Measurements from ENCODE around the gene FERMT1.

Gene FERMT1

DNA sequence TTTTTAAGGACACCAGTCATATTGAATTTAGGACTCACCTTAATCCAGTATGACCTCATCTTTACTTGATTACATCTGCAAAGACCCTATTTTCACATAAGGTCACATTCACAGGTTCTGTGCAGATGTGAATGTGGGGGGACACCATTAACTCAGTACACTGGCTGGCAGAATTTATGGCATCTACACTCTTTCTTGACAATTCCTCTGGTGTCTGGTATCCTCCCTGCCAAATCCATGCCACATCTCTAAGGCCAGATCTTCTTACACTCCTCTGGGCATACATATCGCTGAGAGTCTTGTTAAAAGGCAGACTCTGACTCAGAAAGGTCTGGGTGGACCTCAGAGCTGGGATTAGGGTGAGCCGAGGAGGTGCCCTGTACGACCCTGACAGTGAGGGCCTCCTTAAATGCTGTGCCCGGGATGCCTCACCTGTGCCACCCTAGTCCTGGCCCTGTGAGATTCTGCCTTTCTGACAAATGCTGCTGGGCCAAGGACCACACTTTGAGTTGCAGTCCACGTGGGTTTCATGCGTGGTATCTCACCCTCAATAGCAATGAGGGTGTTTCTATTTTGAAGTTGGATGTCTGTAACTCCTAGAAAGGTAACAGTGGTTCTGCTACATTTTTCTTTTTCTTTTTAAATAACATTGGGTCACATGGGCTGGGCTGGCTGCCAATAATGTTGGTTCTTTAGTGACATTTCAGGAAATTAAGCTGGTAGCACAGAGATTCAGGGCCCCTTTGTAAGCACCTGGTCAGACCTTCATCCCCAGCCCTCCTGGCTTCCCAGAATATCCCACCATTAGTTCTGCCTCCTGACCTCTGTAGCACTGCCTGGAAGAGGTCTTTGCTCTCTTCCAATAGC, 51.8 kb downstream of the FERMT1 start:
- H3K27me3 ChIP-seq (replicated peaks in 2 of 5; ENCODE audit: control insufficient read depth in 4 of 5, insufficient read depth in 5 of 5, low read length in 4 of 5), result peaks cover 0 to 2% (median 0%) of the 10 kb centered on the region in 5 experiments
- H3K27ac ChIP-seq (ENCODE audit: insufficient read depth in 1 of 2, low read depth in 1 of 2, low read length in 2 of 2, poor library complexity in 1 of 2, severe bottlenecking in 2 of 2), result no peak overlapping the region
- peak in 2 of 3 donors; percentile 24 to 30 for DNase-seq
- CTCF ChIA-PET, result interaction anchor here (1.5 to 2.5 kb wide), 2 partner anchors 541 to 543 kb away, joined by 3 to 5 read pairs; no protein-coding TSS in a partner anchor
- POLR2A ChIA-PET, result no interaction called here
- H3K9me3 ChIP-seq (ENCODE audit: control extremely low read depth in 1 of 5, control insufficient read depth in 4 of 5, insufficient read depth in 2 of 5, low read depth in 1 of 5, low read length in 4 of 5), result no peaks in the 10 kb centered on the region
- no peak overlapping the region for H3K4me3 ChIP-seq (ENCODE audit: control insufficient read depth in 1 of 7, extremely low read depth in 1 of 7, insufficient read depth in 4 of 7, low read depth in 2 of 7, low read length in 6 of 7)
- H3K4me1 ChIP-seq (ENCODE audit: control extremely low read depth in 1 of 4, control insufficient read depth in 4 of 4, insufficient read depth in 4 of 4, low read length in 3 of 4), result peaks cover 0 to 12% (median 2%) of the 10 kb centered on the region in 4 experiments
- H3K36me3 ChIP-seq (ENCODE audit: control insufficient read depth in 4 of 4, insufficient read depth in 4 of 4, low read length in 3 of 4), result peaks cover 0 to 5% (median under 1%) of the 10 kb centered on the region in 4 experiments
- 95% methylated on average over 3 of the region's 6 CpGs for WGBS (ENCODE audit: insufficient coverage)

DNA sequence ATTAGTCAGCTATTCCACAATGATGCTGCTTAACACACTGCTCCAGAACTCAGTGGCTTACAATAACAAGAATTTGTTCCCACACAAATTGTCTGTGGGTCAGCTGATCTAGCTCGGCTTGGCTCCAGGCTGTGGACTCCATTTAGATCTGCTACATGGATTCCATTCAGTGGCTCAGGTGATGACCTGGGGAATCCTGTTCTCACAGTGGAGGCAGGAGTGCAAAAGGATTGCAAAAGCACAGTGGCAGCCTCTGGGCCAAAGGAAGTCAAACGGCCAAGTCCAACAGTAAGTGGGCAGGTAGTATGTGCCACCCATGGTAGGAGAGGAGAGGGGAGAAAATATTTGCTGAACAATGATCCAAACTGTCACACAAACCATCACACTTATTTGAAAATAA, 53.2 kb downstream of the FERMT1 start:
- Histone ChIP-seq H3K4me3 (ENCODE audit: control insufficient read depth in 1 of 7, extremely low read depth in 1 of 7, insufficient read depth in 4 of 7, low read depth in 2 of 7, low read length in 6 of 7) (no peak overlapping the region), H3K36me3 (ENCODE audit: control insufficient read depth in 4 of 4, insufficient read depth in 4 of 4, low read length in 3 of 4) (peaks cover 0 to 5% (median 0%) of the 10 kb centered on the region in 4 experiments), H3K9me3 (ENCODE audit: control extremely low read depth in 1 of 5, control insufficient read depth in 4 of 5, insufficient read depth in 2 of 5, low read depth in 1 of 5, low read length in 4 of 5) (no peaks in the 10 kb centered on the region), H3K27ac (ENCODE audit: insufficient read depth in 1 of 2, low read depth in 1 of 2, low read length in 2 of 2, poor library complexity in 1 of 2, severe bottlenecking in 2 of 2) (no peak overlapping the region), H3K4me1 (ENCODE audit: control extremely low read depth in 1 of 4, control insufficient read depth in 4 of 4, insufficient read depth in 4 of 4, low read length in 3 of 4) (peaks cover 0 to 5% (median 0%) of the 10 kb centered on the region in 4 experiments), H3K27me3 (replicated peaks in 2 of 5; ENCODE audit: control insufficient read depth in 4 of 5, insufficient read depth in 5 of 5, low read length in 4 of 5) (peaks cover 0 to 2% (median 0%) of the 10 kb centered on the region in 5 experiments)
- ChIA-PET POLR2A (interaction anchor here (0.6 kb wide), 1 partner anchor 218 kb away, joined by 3 read pairs; no protein-coding TSS in a partner anchor), CTCF (no interaction called here)
- no peak for DNase-seq
- 100% methylated on average over 2 of the region's 2 CpGs for WGBS (ENCODE audit: insufficient coverage)

DNA sequence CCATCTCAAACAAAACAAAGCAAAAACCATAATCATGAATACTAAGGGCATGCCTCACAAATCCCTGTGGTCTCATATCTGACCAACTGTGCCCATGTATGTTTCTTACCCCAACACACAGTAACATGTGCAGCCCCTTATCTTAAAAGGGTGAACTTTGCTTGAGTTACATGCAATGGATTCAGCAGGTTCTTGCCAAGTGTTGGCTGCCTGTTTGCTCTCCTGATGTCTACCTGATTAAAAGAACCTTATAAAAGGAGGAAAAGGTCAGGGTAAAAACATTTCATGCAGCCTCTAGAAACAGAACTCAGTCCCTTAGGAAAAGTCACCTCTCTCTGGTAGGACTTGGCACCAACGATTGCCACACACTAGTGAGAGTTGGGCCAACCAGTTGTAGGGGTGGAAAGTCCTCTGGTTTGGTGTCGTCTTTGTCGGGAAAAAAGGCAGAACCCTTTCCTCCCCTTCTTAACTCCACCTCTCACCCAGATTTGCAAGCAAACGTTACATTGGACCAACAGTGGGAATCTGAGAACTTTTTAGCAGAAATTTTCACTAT, 55.0 kb downstream of the FERMT1 start:
- ChIA-PET CTCF (interaction anchor here (2.2 kb wide), 1 partner anchor 9 kb away, joined by 9 read pairs; no protein-coding TSS in a partner anchor), POLR2A (no interaction called here)
- Histone ChIP-seq H3K4me3 (ENCODE audit: control insufficient read depth in 1 of 7, extremely low read depth in 1 of 7, insufficient read depth in 4 of 7, low read depth in 2 of 7, low read length in 6 of 7) (no peak overlapping the region), H3K36me3 (ENCODE audit: control insufficient read depth in 4 of 4, insufficient read depth in 4 of 4, low read length in 3 of 4) (no peaks in the 10 kb centered on the region), H3K9me3 (ENCODE audit: control extremely low read depth in 1 of 5, control insufficient read depth in 4 of 5, insufficient read depth in 2 of 5, low read depth in 1 of 5, low read length in 4 of 5) (no peaks in the 10 kb centered on the region), H3K4me1 (ENCODE audit: control extremely low read depth in 1 of 4, control insufficient read depth in 4 of 4, insufficient read depth in 4 of 4, low read length in 3 of 4) (peaks cover 0 to 5% (median 0%) of the 10 kb centered on the region in 4 experiments), H3K27me3 (replicated peaks in 2 of 5; ENCODE audit: control insufficient read depth in 4 of 5, insufficient read depth in 5 of 5, low read length in 4 of 5) (peaks cover 0 to 2% (median 0%) of the 10 kb centered on the region in 5 experiments), H3K27ac (ENCODE audit: insufficient read depth in 1 of 2, low read depth in 1 of 2, low read length in 2 of 2, poor library complexity in 1 of 2, severe bottlenecking in 2 of 2) (no peak overlapping the region)
- no peak for DNase-seq
- 100% methylated on average over 2 of the region's 4 CpGs for WGBS (ENCODE audit: insufficient coverage)

DNA sequence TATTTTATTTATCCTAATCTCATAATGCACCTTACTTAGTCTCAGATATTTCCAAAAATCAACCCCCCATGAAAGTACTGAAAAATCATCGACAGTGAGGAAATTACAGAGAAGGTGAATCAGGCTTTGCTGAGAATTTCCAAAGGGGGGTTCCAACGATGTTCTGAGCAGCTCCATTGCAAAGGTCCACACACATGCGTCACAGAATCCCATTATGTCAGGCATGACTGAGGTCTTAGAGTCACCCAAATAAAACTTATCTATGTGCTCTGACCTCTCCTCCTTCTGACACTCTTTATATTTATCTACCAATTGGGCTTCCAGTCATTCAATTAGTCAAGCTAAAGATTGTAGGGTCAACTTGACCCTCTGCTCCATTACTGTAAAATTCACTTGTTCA, 56.2 kb downstream of the FERMT1 start:
- H3K27ac ChIP-seq (ENCODE audit: insufficient read depth in 1 of 2, low read depth in 1 of 2, low read length in 2 of 2, poor library complexity in 1 of 2, severe bottlenecking in 2 of 2), result no peak overlapping the region
- H3K9me3 ChIP-seq (ENCODE audit: control extremely low read depth in 1 of 5, control insufficient read depth in 4 of 5, insufficient read depth in 2 of 5, low read depth in 1 of 5, low read length in 4 of 5), result no peaks in the 10 kb centered on the region
- H3K36me3 ChIP-seq (ENCODE audit: control insufficient read depth in 4 of 4, insufficient read depth in 4 of 4, low read length in 3 of 4), result no peaks in the 10 kb centered on the region
- DNase-seq, result no peak
- H3K4me1 ChIP-seq (ENCODE audit: control extremely low read depth in 1 of 4, control insufficient read depth in 4 of 4, insufficient read depth in 4 of 4, low read length in 3 of 4), result peaks cover 0 to 5% (median 0%) of the 10 kb centered on the region in 4 experiments
- 90% methylated on average over 2 of the region's 3 CpGs for WGBS (ENCODE audit: insufficient coverage)
- CTCF ChIA-PET, result interaction anchor here (2.2 kb wide), 1 partner anchor 10 kb away, joined by 9 read pairs; no protein-coding TSS in a partner anchor
- peaks cover 0 to 2% (median 0%) of the 10 kb centered on the region in 5 experiments for H3K27me3 ChIP-seq (replicated peaks in 2 of 5; ENCODE audit: control insufficient read depth in 4 of 5, insufficient read depth in 5 of 5, low read length in 4 of 5)
- H3K4me3 ChIP-seq (ENCODE audit: control insufficient read depth in 1 of 7, extremely low read depth in 1 of 7, insufficient read depth in 4 of 7, low read depth in 2 of 7, low read length in 6 of 7), result no peak overlapping the region
- POLR2A ChIA-PET, result interaction anchor here (1.0 kb wide), 1 partner anchor 9 kb away, joined by 3 read pairs; no protein-coding TSS in a partner anchor

DNA sequence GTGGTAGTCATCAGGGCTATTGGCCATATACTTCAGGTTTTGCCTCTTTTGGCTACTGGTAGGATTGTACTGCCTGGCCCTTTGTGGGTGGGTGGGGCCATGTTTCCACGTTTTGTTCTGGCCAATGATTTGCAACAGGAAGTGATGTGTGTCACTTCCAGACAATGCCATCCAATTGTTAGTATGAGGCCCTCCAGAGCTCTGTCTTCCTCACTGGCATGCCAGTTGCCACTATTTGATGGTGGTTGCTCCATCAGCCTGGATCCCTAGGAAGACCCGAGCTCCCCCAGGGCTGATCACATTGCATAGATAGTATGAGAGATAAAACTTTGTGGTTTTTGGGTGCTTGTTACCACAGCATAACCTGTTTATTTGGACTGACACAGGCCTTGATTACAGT, 61.3 kb downstream of the FERMT1 start:
- peaks cover 0 to 9% (median 6%) of the 10 kb centered on the region in 4 experiments for H3K4me1 ChIP-seq (ENCODE audit: control extremely low read depth in 1 of 4, control insufficient read depth in 4 of 4, insufficient read depth in 4 of 4, low read length in 3 of 4)
- H3K36me3 ChIP-seq (ENCODE audit: control insufficient read depth in 4 of 4, insufficient read depth in 4 of 4, low read length in 3 of 4), result no peaks in the 10 kb centered on the region
- ChIA-PET POLR2A (no interaction called here), CTCF (no interaction called here)
- no peak overlapping the region for H3K4me3 ChIP-seq (ENCODE audit: control insufficient read depth in 1 of 7, extremely low read depth in 1 of 7, insufficient read depth in 4 of 7, low read depth in 2 of 7, low read length in 6 of 7)
- peaks cover 0 to 12% (median 4%) of the 10 kb centered on the region in 5 experiments for H3K27me3 ChIP-seq (replicated peaks in 2 of 5; ENCODE audit: control insufficient read depth in 4 of 5, insufficient read depth in 5 of 5, low read length in 4 of 5)
- DNase-seq, result no peak
- no peak overlapping the region for H3K27ac ChIP-seq (ENCODE audit: insufficient read depth in 1 of 2, low read depth in 1 of 2, low read length in 2 of 2, poor library complexity in 1 of 2, severe bottlenecking in 2 of 2)
- no CpG with 5 or more reads among the region's 2 CpGs for WGBS (ENCODE audit: insufficient coverage)
- H3K9me3 ChIP-seq (ENCODE audit: control extremely low read depth in 1 of 5, control insufficient read depth in 4 of 5, insufficient read depth in 2 of 5, low read depth in 1 of 5, low read length in 4 of 5), result no peaks in the 10 kb centered on the region

DNA sequence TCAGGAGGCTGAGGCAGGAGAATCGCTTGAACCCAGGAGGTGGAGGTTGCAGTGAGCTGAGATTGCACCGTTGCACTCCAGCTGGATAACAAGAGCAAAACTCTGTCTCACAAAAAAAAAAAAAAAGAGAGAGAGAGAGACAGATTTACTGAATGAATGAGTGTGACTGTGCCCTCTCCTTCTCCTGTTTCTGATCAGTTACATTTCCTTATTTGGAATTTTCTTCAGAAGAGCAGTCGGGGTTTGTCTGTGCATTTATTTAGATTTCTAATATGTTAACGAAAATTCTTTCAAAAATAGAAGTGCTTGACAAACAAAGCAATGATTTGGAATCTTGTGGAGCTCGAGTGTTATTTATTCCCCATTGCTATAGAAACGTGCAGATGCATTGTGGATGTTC, 62.6 kb downstream of the FERMT1 start:
- Histone ChIP-seq H3K9me3 (ENCODE audit: control extremely low read depth in 1 of 5, control insufficient read depth in 4 of 5, insufficient read depth in 2 of 5, low read depth in 1 of 5, low read length in 4 of 5) (no peaks in the 10 kb centered on the region), H3K36me3 (ENCODE audit: control insufficient read depth in 4 of 4, insufficient read depth in 4 of 4, low read length in 3 of 4) (no peaks in the 10 kb centered on the region), H3K27me3 (replicated peaks in 2 of 5; ENCODE audit: control insufficient read depth in 4 of 5, insufficient read depth in 5 of 5, low read length in 4 of 5) (peaks cover 0 to 22% (median 7%) of the 10 kb centered on the region in 5 experiments), H3K4me1 (ENCODE audit: control extremely low read depth in 1 of 4, control insufficient read depth in 4 of 4, insufficient read depth in 4 of 4, low read length in 3 of 4) (peaks cover 0 to 9% (median 6%) of the 10 kb centered on the region in 4 experiments), H3K4me3 (ENCODE audit: control insufficient read depth in 1 of 7, extremely low read depth in 1 of 7, insufficient read depth in 4 of 7, low read depth in 2 of 7, low read length in 6 of 7) (no peak overlapping the region), H3K27ac (ENCODE audit: insufficient read depth in 1 of 2, low read depth in 1 of 2, low read length in 2 of 2, poor library complexity in 1 of 2, severe bottlenecking in 2 of 2) (no peak overlapping the region)
- 100% methylated on average over 3 of the region's 6 CpGs for WGBS (ENCODE audit: insufficient coverage)
- ChIA-PET CTCF (interaction anchor here (0.6 to 2.0 kb wide), 2 partner anchors 26 to 79 kb away, joined by 3 to 4 read pairs; no protein-coding TSS in a partner anchor), POLR2A (no interaction called here)
- no peak for DNase-seq
